ENCODE results near the gene LY86.

The LY86 gene

GRCh38 chr6:6624269-6624990 lies 35.9 kb downstream of the LY86 start:
- peaks cover 9% of the 10 kb centered on the region for H3K27me3 Mint-ChIP-seq (ENCODE audit: low read depth, poor library complexity)
- no peak for TF ChIP-seq CTCF (IDR thresholded peaks at IDR 0.05)
- H3K4me3 Mint-ChIP-seq, result no peak overlapping the region
- no peaks in the 10 kb centered on the region for H3K9me3 Mint-ChIP-seq
- no peak overlapping the region for H3K27ac Mint-ChIP-seq
- DNase-seq, result no peak
- peaks cover 5% of the 10 kb centered on the region for H3K4me1 Mint-ChIP-seq
- H3K36me3 Mint-ChIP-seq (ENCODE audit: low read depth), result no peaks in the 10 kb centered on the region

DNA sequence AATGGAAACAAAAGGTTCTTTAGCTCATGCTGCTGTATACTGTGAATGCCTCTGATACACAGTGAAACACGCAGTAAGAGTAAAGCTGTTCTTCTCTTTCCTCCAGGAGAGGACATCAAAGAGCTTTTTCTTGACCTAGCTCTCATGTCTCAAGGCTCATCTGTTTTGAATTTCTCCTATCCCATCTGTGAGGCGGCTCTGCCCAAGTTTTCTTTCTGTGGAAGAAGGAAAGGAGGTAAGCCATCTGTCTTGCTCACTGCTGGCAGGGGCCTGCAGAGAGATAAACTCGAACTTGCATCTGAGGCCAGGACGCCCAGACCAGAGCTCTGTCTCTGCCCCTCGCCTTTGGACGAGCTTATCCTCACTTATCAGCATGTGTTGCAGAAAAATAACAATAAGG lies 37.7 kb downstream of the LY86 start:
- Mint-ChIP-seq H3K27me3 (ENCODE audit: low read depth, poor library complexity) (peaks cover 7% of the 10 kb centered on the region), H3K36me3 (ENCODE audit: low read depth) (no peaks in the 10 kb centered on the region), H3K4me1 (peaks cover 5% of the 10 kb centered on the region), H3K27ac (no peak overlapping the region), H3K4me3 (no peak overlapping the region), H3K9me3 (no peaks in the 10 kb centered on the region)
- TF ChIP-seq CTCF (IDR thresholded peaks at IDR 0.05), result no peak
- DNase-seq, result no peak

DNA sequence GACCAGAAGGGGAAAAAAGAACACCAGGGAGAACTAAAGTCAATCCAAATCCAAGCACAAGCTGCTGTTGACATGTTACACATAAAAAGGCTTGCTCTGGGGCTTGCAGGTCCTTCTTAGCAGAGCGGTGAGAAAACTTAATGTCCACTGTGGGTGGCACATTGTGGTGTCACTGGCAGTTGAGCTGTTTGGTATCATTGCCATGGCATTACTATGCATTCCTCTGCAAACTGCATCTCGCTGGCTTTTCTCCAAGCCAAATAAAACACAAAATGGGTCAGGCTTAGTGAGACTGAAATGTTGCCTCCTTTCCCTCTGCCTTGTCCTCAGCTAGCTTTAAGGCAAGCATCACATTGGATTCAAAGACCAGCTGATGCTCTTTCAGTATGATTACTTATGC lies 40.9 kb downstream of the LY86 start:
- no peaks in the 10 kb centered on the region for H3K36me3 Mint-ChIP-seq (ENCODE audit: low read depth)
- no peak for DNase-seq
- H3K27me3 Mint-ChIP-seq (ENCODE audit: low read depth, poor library complexity), result peaks cover 7% of the 10 kb centered on the region
- TF ChIP-seq CTCF (IDR thresholded peaks at IDR 0.05), result no peak
- H3K4me3 Mint-ChIP-seq, result no peak overlapping the region
- no peaks in the 10 kb centered on the region for H3K9me3 Mint-ChIP-seq
- no peak overlapping the region for H3K27ac Mint-ChIP-seq
- peaks cover 5% of the 10 kb centered on the region for H3K4me1 Mint-ChIP-seq

GRCh38 chr6:6631053-6631452 lies 42.5 kb downstream of the LY86 start:
- Mint-ChIP-seq H3K27me3 (ENCODE audit: low read depth, poor library complexity) (peaks cover 3% of the 10 kb centered on the region), H3K9me3 (no peaks in the 10 kb centered on the region), H3K36me3 (ENCODE audit: low read depth) (no peaks in the 10 kb centered on the region), H3K4me1 (peaks cover 5% of the 10 kb centered on the region), H3K27ac (no peak overlapping the region), H3K4me3 (no peak overlapping the region)
- no peak for DNase-seq
- no peak for TF ChIP-seq CTCF (IDR thresholded peaks at IDR 0.05)

GRCh38 chr6:6631534-6632276 lies 43.2 kb downstream of the LY86 start:
- H3K4me1 Mint-ChIP-seq, result peaks cover 9% of the 10 kb centered on the region
- H3K27me3 Mint-ChIP-seq (ENCODE audit: low read depth, poor library complexity), result peaks cover 3% of the 10 kb centered on the region
- TF ChIP-seq CTCF (IDR thresholded peaks at IDR 0.05), result no peak
- no peak for DNase-seq
- no peak overlapping the region for H3K4me3 Mint-ChIP-seq
- H3K27ac Mint-ChIP-seq, result no peak overlapping the region
- H3K9me3 Mint-ChIP-seq, result no peaks in the 10 kb centered on the region
- H3K36me3 Mint-ChIP-seq (ENCODE audit: low read depth), result no peaks in the 10 kb centered on the region
